H1 (cell line): Measurements from ENCODE around the gene GPR139. TPM values are rescaled to one million over a fixed set of nuclear protein-coding genes. Genes with fewer than 3 reads are reported as not detected.

Source experiments
- CTCF ChIA-PET: fragments of 300-600 bp; sonication (Branson Sonifier 250); formaldehyde crosslinking; loops from one replicate; lab custom pipeline; 2021; ENCODE audit not compliant: partially characterized antibody; lab: Charles Lee
- POLR2A ChIA-PET: fragments of 300-600 bp; sonication (Branson Sonifier 250); formaldehyde crosslinking; loops from one replicate; lab custom pipeline; 2021; ENCODE audit warnings: inconsistent platforms; ENCODE audit not compliant: partially characterized antibody; lab: Charles Lee
- DNase-seq, 2 experiments: peaks; one replicate each; pipeline versions ENCODE4 v3.0.0 to v3.0.0-alpha.2; 2010 to 2022; ENCODE audit warnings: low spot score in 2 of 2, low read depth in 1 of 2, mixed read lengths in 1 of 2
- FAIRE-seq: peaks from 2 replicates; lab custom pipeline; 2011; peaks lifted over from hg19 to GRCh38; lab: Jason Lieb, UNC
- H2AFZ ChIP-seq: 2 replicates; pipeline ENCODE4 v1.8.1; 2012; ENCODE audit warnings: low read length, inconsistent platforms
- H2AK5ac ChIP-seq: 2 replicates; pipeline ENCODE4 v1.6.1; 2013; ENCODE audit warnings: low read depth, low read length
- H2BK120ac ChIP-seq: replicated peaks from 2 replicates; pipeline ENCODE3; 2013; ENCODE audit warnings: low read depth, low read length, inconsistent platforms
- H2BK12ac ChIP-seq: 2 replicates; pipeline ENCODE4 v1.6.1; 2013; ENCODE audit warnings: low read depth, low read length
- H2BK15ac ChIP-seq: 2 replicates; pipeline ENCODE4 v1.6.1; 2013; ENCODE audit warnings: low read length
- H2BK20ac ChIP-seq: 2 replicates; pipeline ENCODE4 v1.6.1; 2013; ENCODE audit warnings: low read length
- H2BK5ac ChIP-seq: 2 replicates; pipeline ENCODE4 v1.6.1; 2013; ENCODE audit warnings: low read depth, low read length
- H3K14ac ChIP-seq: 2 replicates; pipeline ENCODE4 v1.6.1; 2013; ENCODE audit warnings: inconsistent platforms; ENCODE audit not compliant: insufficient read length
- H3K18ac ChIP-seq: 2 replicates; pipeline ENCODE4 v1.6.1; 2013; ENCODE audit warnings: low read length; ENCODE audit errors: extremely low read depth
- H3K23ac ChIP-seq: 2 replicates; pipeline ENCODE4 v1.6.1; 2013; ENCODE audit warnings: inconsistent platforms; ENCODE audit not compliant: insufficient read length
- H3K23me2 ChIP-seq: 2 replicates; pipeline ENCODE4 v1.6.1; 2013; ENCODE audit warnings: low read depth, low read length
- H3K27ac ChIP-seq: 2 replicates; pipeline ENCODE4 v1.6.1; 2011; ENCODE audit warnings: low read depth, low read length, inconsistent platforms
- H3K27me3 ChIP-seq, 4 experiments: replicated peaks in 1 of 4; 1 replicate in 1 of 4; 2 replicates in 3 of 4; pipeline versions ENCODE4 v1.6.1 to v1.8.1; 2011 to 2013; ENCODE audit warnings: low read length in 3 of 4, mild to moderate bottlenecking in 3 of 4, inconsistent platforms in 2 of 4, mixed read lengths in 2 of 4, moderate library complexity in 1 of 4; ENCODE audit not compliant: control insufficient read depth in 3 of 4, insufficient read depth in 3 of 4; ENCODE audit errors: extremely low read depth in 1 of 4
- H3K36me3 ChIP-seq, 4 experiments: 2 replicates each; pipeline versions ENCODE4 v1.6.1 to v1.8.1; 2011 to 2013; ENCODE audit warnings: mild to moderate bottlenecking in 4 of 4, low read length in 3 of 4, moderate library complexity in 2 of 4, control low read depth in 1 of 4, inconsistent platforms in 1 of 4; ENCODE audit not compliant: insufficient read depth in 4 of 4, control insufficient read depth in 2 of 4
- H3K4ac ChIP-seq: replicated peaks from 2 replicates; pipeline ENCODE3; 2013; ENCODE audit warnings: low read length, low read depth, mixed read lengths, inconsistent platforms; ENCODE audit not compliant: insufficient read length
- H3K4me1 ChIP-seq, 4 experiments: replicated peaks in 1 of 4; 1 replicate in 1 of 4; 2 replicates in 3 of 4; pipeline versions ENCODE4 v1.6.1 to v1.8.1; 2011 to 2013; ENCODE audit warnings: low read length in 3 of 4, inconsistent platforms in 2 of 4, mixed read lengths in 1 of 4; ENCODE audit not compliant: insufficient read depth in 4 of 4, control insufficient read depth in 3 of 4
- H3K4me2 ChIP-seq, 2 experiments: 2 replicates each; pipeline versions ENCODE4 v1.6.1 to v1.8.1; 2011 to 2013; ENCODE audit warnings: low read depth in 2 of 2, low read length in 2 of 2, control low read depth in 1 of 2, inconsistent platforms in 1 of 2, mild to moderate bottlenecking in 1 of 2; ENCODE audit not compliant: insufficient read depth in 1 of 2
- H3K4me3 ChIP-seq, 4 experiments: fragments of 200-600, 300-600 bp in 1 of 4; sonication (generic), shearing (Covaris generic), sonication (Bioruptor Twin) in 1 of 4; 2 replicates each; pipeline versions ENCODE4 v1.5.1 to v1.8.1; 2011 to 2016; ENCODE audit warnings: low read length in 4 of 4, low read depth in 3 of 4, control low read depth in 2 of 4, inconsistent platforms in 2 of 4, mild to moderate bottlenecking in 2 of 4, mixed read lengths in 1 of 4, moderate library complexity in 1 of 4; ENCODE audit not compliant: insufficient read depth in 2 of 4; ENCODE audit errors: extremely low read depth in 1 of 4
- H3K56ac ChIP-seq: replicated peaks from 2 replicates; pipeline ENCODE3; 2013; ENCODE audit warnings: low read depth, mild to moderate bottlenecking, mixed read lengths, low read length, inconsistent platforms; ENCODE audit not compliant: insufficient read length
- H3K79me1 ChIP-seq: 2 replicates; pipeline ENCODE4 v1.6.1; 2013; ENCODE audit warnings: low read depth, low read length, control low read depth
- H3K79me2 ChIP-seq, 2 experiments: 2 replicates each; pipeline versions ENCODE4 v1.6.1 to v1.8.1; 2012 to 2013; ENCODE audit warnings: low read length in 2 of 2, mild to moderate bottlenecking in 2 of 2, inconsistent platforms in 1 of 2; ENCODE audit not compliant: insufficient read depth in 2 of 2, control insufficient read depth in 1 of 2
- H3K9ac ChIP-seq, 4 experiments: replicated peaks in 1 of 4; 1 replicate in 1 of 4; 2 replicates in 3 of 4; pipeline versions ENCODE4 v1.6.1 to v1.8.1; 2011 to 2013; ENCODE audit warnings: low read depth in 3 of 4, low read length in 3 of 4, control low read depth in 2 of 4, mild to moderate bottlenecking in 2 of 4, moderate library complexity in 2 of 4, inconsistent platforms in 1 of 4; ENCODE audit errors: extremely low read depth in 1 of 4
- H3K9me3 ChIP-seq, 2 experiments: 2 replicates each; pipeline versions ENCODE4 v1.6.1 to v1.8.1; 2012 to 2013; ENCODE audit warnings: mild to moderate bottlenecking in 2 of 2, moderate library complexity in 2 of 2, control low read depth in 1 of 2, inconsistent platforms in 1 of 2, low read depth in 1 of 2, low read length in 1 of 2, mixed read lengths in 1 of 2; ENCODE audit not compliant: insufficient read depth in 2 of 2
- H4K20me1 ChIP-seq, 2 experiments: replicated peaks in 1 of 2; 2 replicates each; pipeline versions ENCODE3 to v1.8.1; 2011 to 2013; ENCODE audit warnings: inconsistent platforms in 2 of 2, low read length in 2 of 2, mild to moderate bottlenecking in 1 of 2; ENCODE audit not compliant: insufficient read depth in 2 of 2, control insufficient read depth in 1 of 2
- H4K5ac ChIP-seq: 2 replicates; pipeline ENCODE4 v1.6.1; 2013; ENCODE audit warnings: low read length, low read depth, mixed read lengths, inconsistent platforms; ENCODE audit not compliant: insufficient read length
- H4K8ac ChIP-seq: 2 replicates; pipeline ENCODE4 v1.8.0; 2013; ENCODE audit warnings: mild to moderate bottlenecking, moderate library complexity, low read length, inconsistent platforms; ENCODE audit not compliant: insufficient read depth; ENCODE audit errors: extremely low read depth
- H4K91ac ChIP-seq: replicated peaks from 2 replicates; pipeline ENCODE3; 2013; ENCODE audit warnings: low read length, mixed read lengths, inconsistent platforms; ENCODE audit not compliant: insufficient read length
- ATF3 ChIP-seq: IDR thresholded peaks from 2 replicates; pipeline ENCODE4 v1.6.1; 2011; ENCODE audit warnings: low read depth, mild to moderate bottlenecking, low read length; ENCODE audit not compliant: insufficient read depth
- BACH1 ChIP-seq: IDR thresholded peaks from 2 replicates; pipeline ENCODE4 v1.6.1; 2012; ENCODE audit warnings: low read length, improper control_type of control experiment
- MAX ChIP-seq: IDR thresholded peaks from 2 replicates; pipeline ENCODE4 v1.6.1; 2012; ENCODE audit warnings: inconsistent platforms
- SRF ChIP-seq: IDR thresholded peaks from 2 replicates; pipeline ENCODE4 v1.6.1; 2011; ENCODE audit warnings: mild to moderate bottlenecking, low read depth, low read length, moderate library complexity
- YY1 ChIP-seq: IDR thresholded peaks from 2 replicates; pipeline ENCODE4 v1.6.1; 2011; ENCODE audit warnings: low read depth, mild to moderate bottlenecking, low read length
- ZNF274 ChIP-seq: IDR thresholded peaks from 2 replicates; pipeline ENCODE4 v1.7.0; 2012; ENCODE audit warnings: low read length, borderline replicate concordance; ENCODE audit errors: extremely low read depth
- WGBS, 2 experiments: shearing (Covaris generic) in 1 of 2; methylation state at CpG; one replicate each; pipeline versions ENCODE4 v1.1.6 to v1.1.7; 2013 to 2015; ENCODE audit warnings: low lambda C conversion rate in 2 of 2, mixed read lengths in 2 of 2, inconsistent platforms in 1 of 2, low coverage in 1 of 2, missing lambda C conversion rate in 1 of 2; ENCODE audit not compliant: insufficient replicate concordance in 2 of 2, insufficient coverage in 1 of 2, insufficient read length in 1 of 2; ENCODE audit errors: extremely low coverage in 1 of 2, missing lambda C conversion rate in 1 of 2; 5-methylcytosine and 5-hydroxymethylcytosine counted together
- polyA plus RNA-seq, 7 experiments: library from polyadenylated mRNA; depleted of rRNA in 3 of 7; stranded (reverse) in 5 of 7; unstranded in 2 of 7; fragments of >200 nt in 5 of 7; fragments of 200-250 nt in 2 of 7; gene quantifications; 1 replicate in 5 of 7; 2 replicates in 1 of 7; 4 replicates in 1 of 7; pipeline versions ENCODE4 v1.2.1 to v1.2.3, GENCODE V29; 2011 to 2013; ENCODE audit warnings: missing spikeins in 2 of 7, mixed read lengths in 2 of 7
- total RNA-seq: library from RNA; stranded (reverse); fragmentation: NEBNext Ultra II Directional; extraction: Animal tissue kit (Norgen Biotek cat#: 25700); gene quantifications from 2 replicates; pipeline ENCODE4 v1.2.1, GENCODE V29; 2021

GPR139 gene
- total and polyA plus RNA-seq, 2 of the 8 experiments (the other 6 are each of a cell fraction or from before 2014, with no cell fraction given) = 0.84 to 2.2 TPM

- no peaks in the 10 kb centered on the region for H3K79me2 ChIP-seq
- H2BK12ac ChIP-seq = peak overlapping the region; percentile 89; the same call in 1 of the 2 replicates
- WGBS, 2 experiments = 97% methylated on average over 2 of the region's 2 CpGs; no CpG with 5 or more reads in 1 of the 2 experiments
- H3K23ac ChIP-seq = no peak overlapping the region
- H4K91ac ChIP-seq = no peak overlapping the region
- no peaks in the 10 kb centered on the region for H4K20me1 ChIP-seq
- peaks cover 0 to 6% (median 1%) of the 10 kb centered on the region in 4 experiments; a peak in 3 of 7 replicates for H3K4me1 ChIP-seq
- no peak overlapping the region for H4K8ac ChIP-seq
- no peak overlapping the region for H3K9ac ChIP-seq
- H3K4ac ChIP-seq = no peak overlapping the region
- ChIA-PET POLR2A (no interaction called here), CTCF (interaction anchor here (1.5 to 1.7 kb wide), 2 partner anchors 18 to 62 kb away, joined by 4 read pairs; no protein-coding TSS in a partner anchor)
- no peak for TF ChIP-seq ATF3
- TF ChIP-seq ZNF274 = no peak
- peak; percentile 90; the same call in 1 of the 2 replicates for TF ChIP-seq BACH1
- peak; percentile 46; the same call in 1 of the 2 replicates for TF ChIP-seq SRF
- TF ChIP-seq YY1 = peak; percentile 83
- TF ChIP-seq MAX = 0 out of 2 replicates have a peak, but pooled peaks have one; percentile 34
- no peaks in the 10 kb centered on the region for H3K36me3 ChIP-seq
- no peak overlapping the region for H3K4me3 ChIP-seq
- no peaks in the 10 kb centered on the region; the same call in 1 of the 2 replicates for H3K23me2 ChIP-seq
- H2BK120ac ChIP-seq = no peak overlapping the region
- 0 out of 2 replicates have a peak overlapping the region, but pooled peaks have one; percentile 68 for H2BK15ac ChIP-seq
- no peak overlapping the region for H3K56ac ChIP-seq
- H3K27ac ChIP-seq = no peak overlapping the region
- DNase-seq = no peak
- no peak overlapping the region for H3K14ac ChIP-seq
- no peak overlapping the region for H4K5ac ChIP-seq
- no peak overlapping the region for H3K18ac ChIP-seq
- no peak overlapping the region for H2AFZ ChIP-seq
- H2BK5ac ChIP-seq = 0 out of 2 replicates have a peak overlapping the region, but pooled peaks have one; percentile 47
- no peaks in the 10 kb centered on the region for H3K9me3 ChIP-seq
- H3K79me1 ChIP-seq = no peaks in the 10 kb centered on the region
- no peaks in the 10 kb centered on the region for H3K27me3 ChIP-seq
- FAIRE-seq = no peak
- H2AK5ac ChIP-seq = peak overlapping the region; percentile 77; the same call in 1 of the 2 replicates
- peak overlapping the region; percentile 49 for H2BK20ac ChIP-seq
- no peak overlapping the region for H3K4me2 ChIP-seq
Measured at GRCh38 chr16:20042848-20043247, 30.8 kb downstream of the GPR139 start.
